Endodermal cell (in vitro differentiated cells): ENCODE measurements around the gene PRICKLE4. TPM values are rescaled to one million over a fixed set of nuclear protein-coding genes. Genes with fewer than 3 reads are reported as not detected.

Experiments
- DNase-seq: peaks from one replicate; pipeline ENCODE4 v3.0.0-alpha.2; 2017
- H3K27ac ChIP-seq: 2 replicates; pipeline ENCODE4 v1.5.1; 2013; ENCODE audit warnings: mild to moderate bottlenecking, low read depth, low read length, moderate library complexity
- H3K27me3 ChIP-seq: 2 replicates; pipeline ENCODE4 v1.6.1; 2013; ENCODE audit warnings: mild to moderate bottlenecking, low read length, moderate library complexity; ENCODE audit not compliant: insufficient read depth, control insufficient read depth, poor library complexity, severe bottlenecking
- H3K36me3 ChIP-seq: 2 replicates; pipeline ENCODE4 v1.7.0; 2013; ENCODE audit warnings: mild to moderate bottlenecking, low read length, moderate library complexity; ENCODE audit not compliant: control insufficient read depth, insufficient read depth
- H3K4me1 ChIP-seq: one replicate; pipeline ENCODE4 v1.7.0; 2013; ENCODE audit warnings: low read length; ENCODE audit not compliant: control insufficient read depth, insufficient read depth
- H3K4me3 ChIP-seq: 2 replicates; pipeline ENCODE4 v1.5.1; 2013; ENCODE audit warnings: mild to moderate bottlenecking, low read length, moderate library complexity
- H3K9ac ChIP-seq: 2 replicates; pipeline ENCODE4 v1.6.1; 2013; ENCODE audit warnings: mild to moderate bottlenecking, low read length, moderate library complexity; ENCODE audit not compliant: poor library complexity, severe bottlenecking; ENCODE audit errors: extremely low read depth
- H3K9me3 ChIP-seq: 2 replicates; pipeline ENCODE4 v1.6.1; 2013; ENCODE audit warnings: mild to moderate bottlenecking, low read length, moderate library complexity; ENCODE audit not compliant: control insufficient read depth
- H3K27ac Mint-ChIP-seq: 2 replicates; pipeline ENCODE4 v1.8.0; 2020; ENCODE audit warnings: mixed read lengths
- H3K27me3 Mint-ChIP-seq: 2 replicates; pipeline ENCODE4 v1.8.0; 2021; ENCODE audit warnings: mild to moderate bottlenecking, mixed read lengths; ENCODE audit not compliant: insufficient read depth
- H3K36me3 Mint-ChIP-seq: 2 replicates; pipeline ENCODE4 v1.8.0; 2020; ENCODE audit warnings: low read depth, mixed read lengths
- H3K4me1 Mint-ChIP-seq: 2 replicates; pipeline ENCODE4 v1.8.0; 2020; ENCODE audit warnings: mixed read lengths
- H3K4me3 Mint-ChIP-seq: 2 replicates; pipeline ENCODE4 v1.8.0; 2020; ENCODE audit warnings: mild to moderate bottlenecking, moderate library complexity, mixed read lengths
- H3K9me3 Mint-ChIP-seq: 2 replicates; pipeline ENCODE4 v1.8.0; 2020; ENCODE audit warnings: mild to moderate bottlenecking, mixed read lengths
- WGBS, 2 experiments: methylation state at CpG; one replicate each; pipeline versions ENCODE4 v1.1.5 to v1.1.7; 2013; ENCODE audit warnings: missing lambda C conversion rate in 2 of 2, mixed read lengths in 1 of 2; ENCODE audit not compliant: insufficient coverage in 1 of 2, insufficient read length in 1 of 2; 5-methylcytosine and 5-hydroxymethylcytosine counted together
- total RNA-seq, 2 donors: library from RNA; stranded (reverse); fragmentation: NEBNext Ultra II Directional in 1 of 2; extraction: Animal tissue kit (Norgen Biotek cat#: 25700) in 1 of 2; gene quantifications; 2 replicates in 1 of 2; 3 replicates in 1 of 2; pipeline ENCODE4 v1.2.1, GENCODE V29; 2021
- TF ChIP-seq, protein P1 (sequence below): fragments of 200-600 bp; sonication (generic); conservative IDR thresholded peaks from 2 replicates; pipeline ENCODE4 v1.5.0; 2021; ENCODE audit warnings: antibody characterized with exemption, mild to moderate bottlenecking

PRICKLE4 gene
- total RNA-seq, 2 donors from 2014 or later = 2.6 to 3.6 TPM

DNA sequence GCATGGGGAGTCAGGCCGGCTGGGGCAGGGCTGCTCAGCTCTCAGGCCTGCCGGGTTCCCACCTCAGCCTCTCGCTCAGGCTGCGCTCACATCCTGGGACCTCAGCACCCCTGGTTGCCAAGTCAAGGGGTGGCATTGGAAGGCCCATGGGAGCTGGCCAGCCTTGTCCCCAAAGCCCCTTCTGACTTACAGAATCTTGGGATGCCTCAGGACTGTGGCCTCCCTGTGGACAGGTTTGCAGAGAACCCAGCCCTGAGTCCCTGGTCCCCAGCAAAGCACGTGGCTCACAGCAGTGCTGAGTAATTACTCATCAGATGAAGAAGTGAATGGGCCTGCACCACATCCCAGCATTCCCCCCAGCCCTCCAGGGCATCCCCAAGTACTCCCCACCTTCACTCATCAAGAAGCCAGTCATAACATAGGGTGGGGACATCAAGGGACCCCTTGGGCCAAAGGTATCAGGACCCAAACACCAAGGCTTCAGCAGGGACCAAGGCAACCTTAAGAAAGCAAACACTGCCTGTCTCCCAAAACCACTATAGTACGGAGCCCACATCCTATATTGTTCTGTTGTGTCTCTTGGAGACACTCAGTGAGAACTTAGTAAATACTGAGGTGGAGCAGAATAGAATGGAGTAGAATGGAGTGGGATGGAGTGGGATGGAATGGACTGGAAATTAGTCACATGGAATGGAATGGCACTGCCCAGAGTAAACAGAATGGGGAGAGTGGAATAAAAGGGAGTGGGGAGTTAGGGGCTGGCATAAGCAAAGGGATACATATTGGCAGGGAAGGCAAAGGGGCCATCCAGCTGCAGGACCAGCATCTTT is 37.0 kb upstream of the PRICKLE4 start:
- no peak overlapping the region for H3K4me3 ChIP-seq
- 88 to 92% methylated on average over 1 to 6 of the region's 6 CpGs for WGBS, 2 experiments
- Mint-ChIP-seq H3K9me3 (no peaks in the 10 kb centered on the region), H3K4me3 (no peak overlapping the region), H3K27ac (no peak overlapping the region), H3K27me3 (peaks cover 9% of the 10 kb centered on the region), H3K36me3 (no peaks in the 10 kb centered on the region), H3K4me1 (no peaks in the 10 kb centered on the region)
- H3K4me1 ChIP-seq = no peaks in the 10 kb centered on the region
- no peaks in the 10 kb centered on the region for H3K27me3 ChIP-seq
- TF ChIP-seq, protein P1, sequence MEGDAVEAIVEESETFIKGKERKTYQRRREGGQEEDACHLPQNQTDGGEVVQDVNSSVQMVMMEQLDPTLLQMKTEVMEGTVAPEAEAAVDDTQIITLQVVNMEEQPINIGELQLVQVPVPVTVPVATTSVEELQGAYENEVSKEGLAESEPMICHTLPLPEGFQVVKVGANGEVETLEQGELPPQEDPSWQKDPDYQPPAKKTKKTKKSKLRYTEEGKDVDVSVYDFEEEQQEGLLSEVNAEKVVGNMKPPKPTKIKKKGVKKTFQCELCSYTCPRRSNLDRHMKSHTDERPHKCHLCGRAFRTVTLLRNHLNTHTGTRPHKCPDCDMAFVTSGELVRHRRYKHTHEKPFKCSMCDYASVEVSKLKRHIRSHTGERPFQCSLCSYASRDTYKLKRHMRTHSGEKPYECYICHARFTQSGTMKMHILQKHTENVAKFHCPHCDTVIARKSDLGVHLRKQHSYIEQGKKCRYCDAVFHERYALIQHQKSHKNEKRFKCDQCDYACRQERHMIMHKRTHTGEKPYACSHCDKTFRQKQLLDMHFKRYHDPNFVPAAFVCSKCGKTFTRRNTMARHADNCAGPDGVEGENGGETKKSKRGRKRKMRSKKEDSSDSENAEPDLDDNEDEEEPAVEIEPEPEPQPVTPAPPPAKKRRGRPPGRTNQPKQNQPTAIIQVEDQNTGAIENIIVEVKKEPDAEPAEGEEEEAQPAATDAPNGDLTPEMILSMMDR = no peak
- H3K27ac ChIP-seq = no peak overlapping the region
- DNase-seq = no peak
- H3K9me3 ChIP-seq = no peaks in the 10 kb centered on the region
- H3K9ac ChIP-seq = no peak overlapping the region
- no peaks in the 10 kb centered on the region for H3K36me3 ChIP-seq

DNA sequence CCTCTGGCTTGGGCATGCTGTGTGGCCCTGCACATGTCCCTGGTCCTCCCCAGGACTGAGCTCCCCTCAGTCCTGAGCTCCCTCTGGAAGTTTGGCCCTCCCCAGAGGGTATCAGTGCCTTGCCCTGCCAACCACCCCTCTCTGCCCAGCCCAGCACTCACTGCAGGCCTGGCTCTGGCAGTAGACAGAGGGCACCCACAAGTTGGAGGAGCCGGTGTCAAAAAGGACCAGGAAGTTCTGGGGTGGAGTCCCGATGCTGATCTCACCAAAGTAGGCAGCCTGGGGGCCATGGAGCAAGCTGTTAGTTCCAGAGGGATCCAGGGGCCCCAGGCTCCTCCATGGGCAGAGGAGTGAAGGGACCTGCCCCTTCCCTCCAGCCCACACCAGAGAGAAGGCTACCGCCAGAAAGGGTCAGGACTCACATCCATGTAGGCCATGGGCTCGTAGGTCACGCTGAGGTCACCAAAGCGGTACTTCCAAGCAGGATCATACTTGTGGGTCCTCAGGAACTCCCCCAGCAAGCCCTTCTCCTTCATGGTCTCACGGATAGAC is 36.3 kb upstream of the PRICKLE4 start:
- Mint-ChIP-seq H3K27ac (no peak overlapping the region), H3K4me1 (no peaks in the 10 kb centered on the region), H3K36me3 (no peaks in the 10 kb centered on the region), H3K4me3 (no peak overlapping the region), H3K27me3 (peaks cover 9% of the 10 kb centered on the region), H3K9me3 (no peaks in the 10 kb centered on the region)
- no peak overlapping the region for H3K9ac ChIP-seq
- H3K27me3 ChIP-seq = no peaks in the 10 kb centered on the region
- TF ChIP-seq, protein P1 = no peak
- 91 to 100% methylated on average over 3 to 7 of the region's 7 CpGs for WGBS, 2 experiments
- H3K36me3 ChIP-seq = no peaks in the 10 kb centered on the region
- DNase-seq = no peak
- H3K4me1 ChIP-seq = no peaks in the 10 kb centered on the region
- no peak overlapping the region for H3K4me3 ChIP-seq
- H3K9me3 ChIP-seq = no peaks in the 10 kb centered on the region
- H3K27ac ChIP-seq = no peak overlapping the region

DNA sequence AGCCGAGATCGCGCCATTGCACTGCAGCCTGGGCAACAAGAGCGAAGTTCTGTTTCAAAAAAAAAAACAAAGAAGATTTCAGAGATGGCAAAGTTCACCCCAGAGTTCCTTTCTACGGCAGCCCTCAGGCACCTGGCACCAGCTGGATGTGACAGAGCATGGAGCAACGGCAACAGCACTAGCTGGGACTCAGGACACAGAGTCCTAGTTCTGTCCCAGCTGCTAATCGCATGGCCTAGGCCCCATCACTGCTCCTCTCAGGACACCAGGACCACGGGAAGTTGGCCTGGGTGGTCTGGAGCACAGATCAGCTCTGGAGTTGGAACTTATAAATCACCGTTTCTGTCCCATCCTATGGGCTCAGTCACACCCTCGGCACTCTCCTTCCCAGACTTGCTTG is 34.5 kb upstream of the PRICKLE4 start:
- no peaks in the 10 kb centered on the region for H3K4me1 ChIP-seq
- no peak overlapping the region for H3K27ac Mint-ChIP-seq
- no peaks in the 10 kb centered on the region for H3K4me1 Mint-ChIP-seq
- H3K9ac ChIP-seq = no peak overlapping the region
- no peaks in the 10 kb centered on the region for H3K9me3 ChIP-seq
- no peak overlapping the region for H3K27ac ChIP-seq
- peaks cover 13% of the 10 kb centered on the region for H3K27me3 Mint-ChIP-seq
- H3K9me3 Mint-ChIP-seq = no peaks in the 10 kb centered on the region
- H3K4me3 Mint-ChIP-seq = no peak overlapping the region
- DNase-seq = no peak
- no peaks in the 10 kb centered on the region for H3K36me3 Mint-ChIP-seq
- H3K27me3 ChIP-seq = no peaks in the 10 kb centered on the region
- TF ChIP-seq, protein P1 = no peak
- H3K4me3 ChIP-seq = no peak overlapping the region
- H3K36me3 ChIP-seq = no peaks in the 10 kb centered on the region
- 84 to 92% methylated on average over 8 to 10 of the region's 10 CpGs for WGBS, 2 experiments
